NCI-H526 treated with DMSO at 0.1 percent for 48 hours (cell line): ENCODE measurements around the gene TTLL6.
A peak's percentile ranks its signal among the peaks of the same experiment; 100 is the strongest.

Source experiments
- DNase-seq: peaks from one replicate; lab custom pipeline; 2025; lab: John Stamatoyannopoulos, UW

Gene TTLL6

GRCh38 chr17:48759288-48759687, 57.7 kb downstream of the TTLL6 start:
- DNase-seq, result no peak

- no peak for DNase-seq
Observed at GRCh38 chr17:48757524-48757961, 59.5 kb downstream of the TTLL6 start.

GRCh38 chr17:48756830-48757251, 60.2 kb downstream of the TTLL6 start:
- no peak for DNase-seq

- DNase-seq, result no peak
Observed at GRCh38 chr17:48755356-48755755, 61.7 kb downstream of the TTLL6 start.

GRCh38 chr17:48754500-48755261, 62.3 kb downstream of the TTLL6 start:
- DNase-seq, result no peak

GRCh38 chr17:48753794-48754499, 63.1 kb downstream of the TTLL6 start:
- DNase-seq, result no peak

GRCh38 chr17:48752399-48753288, 64.4 kb downstream of the TTLL6 start:
- no peak for DNase-seq

GRCh38 chr17:48751733-48752398, 65.2 kb downstream of the TTLL6 start:
- DNase-seq, result no peak

GRCh38 chr17:48751172-48751571, 65.9 kb downstream of the TTLL6 start:
- no peak for DNase-seq

- no peak for DNase-seq
Observed at GRCh38 chr17:48749621-48750553, 67.1 kb downstream of the TTLL6 start.

- peak; percentile 19 for DNase-seq
Observed at GRCh38 chr17:48748718-48749566, 68.1 kb downstream of the TTLL6 start.

- DNase-seq, result no peak
Observed at GRCh38 chr17:48747445-48748363, 69.3 kb downstream of the TTLL6 start.

GRCh38 chr17:48746916-48747444, 70.0 kb downstream of the TTLL6 start:
- no peak for DNase-seq

- no peak for DNase-seq
Observed at GRCh38 chr17:48745381-48746275, 71.4 kb downstream of the TTLL6 start.

- DNase-seq, result no peak
Observed at GRCh38 chr17:48740537-48740936, 76.5 kb downstream of the TTLL6 start.

GRCh38 chr17:48738803-48739526, 78.1 kb downstream of the TTLL6 start:
- no peak for DNase-seq

GRCh38 chr17:48738424-48738802, 78.6 kb downstream of the TTLL6 start:
- no peak for DNase-seq
